HEK293T (cell line): ENCODE measurements around the gene PCDHB14.

Experiments
- BHLHE40 ChIP-seq: fragments of 450-650 bp; IDR thresholded peaks from 2 replicates; pipeline ENCODE4 v1.6.1; 2016; ENCODE audit warnings: mild to moderate bottlenecking, moderate library complexity, borderline replicate concordance
- ELF4 ChIP-seq: fragments of 450-650 bp; IDR thresholded peaks from 2 replicates; pipeline ENCODE4 v1.6.1; 2017; ENCODE audit warnings: antibody characterized with exemption
- FOXA1 ChIP-seq: fragments of 450-650 bp; IDR thresholded peaks from 2 replicates; pipeline ENCODE4 v1.6.1; 2016; ENCODE audit warnings: mild to moderate bottlenecking
- FOXK2 ChIP-seq: fragments of 450-650 bp; IDR thresholded peaks from 2 replicates; pipeline ENCODE4 v1.6.1; 2016; ENCODE audit warnings: mild to moderate bottlenecking
- FOXM1 ChIP-seq: fragments of 450-650 bp; IDR thresholded peaks from 2 replicates; pipeline ENCODE4 v1.6.1; 2017; ENCODE audit warnings: mild to moderate bottlenecking, borderline replicate concordance
- HDGF ChIP-seq: fragments of 450-650 bp; IDR thresholded peaks from 2 replicates; pipeline ENCODE4 v1.6.1; 2017; ENCODE audit warnings: antibody characterized with exemption, borderline replicate concordance
- NFRKB ChIP-seq: fragments of 450-650 bp; IDR thresholded peaks from 2 replicates; pipeline ENCODE4 v1.6.1; 2016; ENCODE audit warnings: mild to moderate bottlenecking, moderate library complexity
- PKNOX1 ChIP-seq: fragments of 450-650 bp; IDR thresholded peaks from 2 replicates; pipeline ENCODE4 v1.6.1; 2016
- SP1 ChIP-seq: fragments of 450-650 bp; IDR thresholded peaks from 2 replicates; pipeline ENCODE4 v1.6.1; 2017
- SUZ12 ChIP-seq: fragments of 450-650 bp; IDR thresholded peaks from 2 replicates; pipeline ENCODE4 v1.6.1; 2016; ENCODE audit warnings: mild to moderate bottlenecking
- TARDBP ChIP-seq: fragments of 450-650 bp; IDR thresholded peaks from 2 replicates; pipeline ENCODE4 v1.6.1; 2016
- ZNF384 ChIP-seq: fragments of 450-650 bp; IDR thresholded peaks from 2 replicates; pipeline ENCODE4 v1.6.1; 2016

GRCh38 chr5:141250576-141250975 is 27.4 kb downstream of the PCDHB14 start:
- TF ChIP-seq TARDBP (no peak), ZNF384 (no peak), BHLHE40 (no peak), PKNOX1 (no peak), FOXM1 (no peak), FOXA1 (no peak), SP1 (no peak), SUZ12 (no peak), HDGF (no peak), ELF4 (no peak), FOXK2 (no peak), NFRKB (no peak)
